RWPE2 (cell line): Measurements from ENCODE around the gene CBLIF.

Source experiments
- ATAC-seq: fragments of 200-7000 bp; cut with Tn5 transposase; 3 replicates; pipeline ENCODE4 v1.9.1; 2021; ENCODE audit warnings: low read depth
- DNase-seq: peaks from one replicate; pipeline ENCODE4 v3.0.0-alpha.2; 2020; ENCODE audit warnings: low spot score
- H3K27ac ChIP-seq: fragments of 450-650 bp; 2 replicates; pipeline ENCODE4 v1.5.1; 2017; ENCODE audit warnings: mild to moderate bottlenecking; ENCODE audit not compliant: poor library complexity, severe bottlenecking
- H3K27me3 ChIP-seq: fragments of 250-450 bp; sonication (Bioruptor Pico); 2 replicates; pipeline ENCODE4 v1.5.1; 2021; ENCODE audit warnings: mild to moderate bottlenecking, moderate library complexity; ENCODE audit not compliant: insufficient read depth, poor library complexity, severe bottlenecking
- H3K36me3 ChIP-seq: fragments of 250-450 bp; sonication (Bioruptor Pico); 2 replicates; pipeline ENCODE4 v1.5.1; 2020; ENCODE audit warnings: low read depth, mild to moderate bottlenecking, moderate library complexity
- H3K4me1 ChIP-seq: fragments of 250-450 bp; sonication (Bioruptor Pico); 2 replicates; pipeline ENCODE4 v1.5.1; 2021; ENCODE audit warnings: mild to moderate bottlenecking, moderate library complexity; ENCODE audit not compliant: insufficient read depth, poor library complexity, severe bottlenecking
- H3K4me3 ChIP-seq: fragments of 250-450 bp; sonication (Bioruptor Pico); 2 replicates; pipeline ENCODE4 v1.5.1; 2021; ENCODE audit warnings: mild to moderate bottlenecking, moderate library complexity; ENCODE audit not compliant: severe bottlenecking
- H3K9me3 ChIP-seq: fragments of 250-450 bp; sonication (Bioruptor Pico); 2 replicates; pipeline ENCODE4 v1.5.1; 2021; ENCODE audit warnings: mild to moderate bottlenecking, moderate library complexity; ENCODE audit not compliant: severe bottlenecking
- TF ChIP-seq, protein P1 (sequence below): fragments of 450-650 bp; IDR thresholded peaks from one replicate; pipeline ENCODE4 v1.5.1; 2017; ENCODE audit warnings: mild to moderate bottlenecking, moderate library complexity; ENCODE audit not compliant: poor library complexity, severe bottlenecking

CBLIF gene

DNA sequence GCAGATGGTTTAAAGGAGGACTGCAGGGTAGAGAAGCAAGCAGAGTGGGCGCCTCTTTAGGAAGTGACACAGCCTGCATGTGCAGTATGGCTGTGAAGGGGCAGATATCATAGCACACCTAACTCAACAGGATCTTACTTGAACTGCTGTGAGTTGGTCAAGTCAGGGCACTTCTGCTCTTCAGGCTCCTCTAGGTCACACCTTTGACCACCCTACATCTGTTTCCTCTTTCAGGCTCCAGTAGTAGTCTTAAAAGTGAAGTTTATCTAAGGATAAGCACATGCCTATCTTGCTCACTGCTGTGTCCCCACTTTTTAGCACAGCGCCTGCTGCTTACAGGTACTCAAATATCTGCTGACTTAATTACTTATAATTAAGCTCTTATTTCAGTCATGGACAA is 41.2 kb downstream of the CBLIF start:
- ATAC-seq, result no peak

DNA sequence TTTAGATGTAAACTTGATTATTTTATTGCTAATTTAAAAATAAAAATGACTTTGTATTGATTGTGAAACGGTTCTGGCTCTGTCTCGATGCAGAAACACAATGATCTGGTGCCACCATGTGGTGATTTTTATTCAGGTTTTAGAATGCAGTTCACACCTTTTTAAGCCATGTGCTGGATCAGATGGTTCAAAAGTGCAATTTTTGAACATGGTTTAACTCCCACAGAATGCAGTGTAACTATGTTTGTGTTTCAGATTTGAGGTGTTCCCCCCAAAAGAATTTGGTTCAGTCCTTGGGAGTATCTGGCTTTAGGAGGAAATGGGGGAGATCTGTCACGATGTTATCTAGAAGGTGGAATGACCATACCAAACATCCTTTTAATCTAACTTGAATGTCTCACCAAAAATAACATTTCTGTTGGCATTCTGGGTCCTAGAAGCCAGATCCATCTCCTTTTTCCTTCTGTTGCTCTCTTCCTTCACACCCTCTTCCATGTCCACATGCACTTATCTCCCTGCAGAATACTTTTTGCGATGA is 42.6 kb downstream of the CBLIF start:
- H3K9me3 ChIP-seq, result no peaks in the 10 kb centered on the region
- TF ChIP-seq, protein P1, sequence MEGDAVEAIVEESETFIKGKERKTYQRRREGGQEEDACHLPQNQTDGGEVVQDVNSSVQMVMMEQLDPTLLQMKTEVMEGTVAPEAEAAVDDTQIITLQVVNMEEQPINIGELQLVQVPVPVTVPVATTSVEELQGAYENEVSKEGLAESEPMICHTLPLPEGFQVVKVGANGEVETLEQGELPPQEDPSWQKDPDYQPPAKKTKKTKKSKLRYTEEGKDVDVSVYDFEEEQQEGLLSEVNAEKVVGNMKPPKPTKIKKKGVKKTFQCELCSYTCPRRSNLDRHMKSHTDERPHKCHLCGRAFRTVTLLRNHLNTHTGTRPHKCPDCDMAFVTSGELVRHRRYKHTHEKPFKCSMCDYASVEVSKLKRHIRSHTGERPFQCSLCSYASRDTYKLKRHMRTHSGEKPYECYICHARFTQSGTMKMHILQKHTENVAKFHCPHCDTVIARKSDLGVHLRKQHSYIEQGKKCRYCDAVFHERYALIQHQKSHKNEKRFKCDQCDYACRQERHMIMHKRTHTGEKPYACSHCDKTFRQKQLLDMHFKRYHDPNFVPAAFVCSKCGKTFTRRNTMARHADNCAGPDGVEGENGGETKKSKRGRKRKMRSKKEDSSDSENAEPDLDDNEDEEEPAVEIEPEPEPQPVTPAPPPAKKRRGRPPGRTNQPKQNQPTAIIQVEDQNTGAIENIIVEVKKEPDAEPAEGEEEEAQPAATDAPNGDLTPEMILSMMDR, result peak; percentile 83
- H3K36me3 ChIP-seq, result peaks cover 41% of the 10 kb centered on the region; the same call in 1 of the 2 replicates
- no peak overlapping the region for H3K27ac ChIP-seq
- peaks cover 4% of the 10 kb centered on the region for H3K4me1 ChIP-seq
- ATAC-seq (peak; percentile 51; the same call in 1 of the 3 replicates), DNase-seq (no peak)
- H3K4me3 ChIP-seq, result no peak overlapping the region
- no peaks in the 10 kb centered on the region for H3K27me3 ChIP-seq

More for the DNA sequence above, 41.2 kb downstream of the CBLIF start:
- DNase-seq, result no peak
- Histone ChIP-seq H3K27me3 (no peaks in the 10 kb centered on the region), H3K36me3 (peaks cover 54% of the 10 kb centered on the region), H3K4me3 (no peak overlapping the region), H3K27ac (no peak overlapping the region), H3K9me3 (no peaks in the 10 kb centered on the region), H3K4me1 (peaks cover 4% of the 10 kb centered on the region)
- TF ChIP-seq, protein P1, result no peak

DNA sequence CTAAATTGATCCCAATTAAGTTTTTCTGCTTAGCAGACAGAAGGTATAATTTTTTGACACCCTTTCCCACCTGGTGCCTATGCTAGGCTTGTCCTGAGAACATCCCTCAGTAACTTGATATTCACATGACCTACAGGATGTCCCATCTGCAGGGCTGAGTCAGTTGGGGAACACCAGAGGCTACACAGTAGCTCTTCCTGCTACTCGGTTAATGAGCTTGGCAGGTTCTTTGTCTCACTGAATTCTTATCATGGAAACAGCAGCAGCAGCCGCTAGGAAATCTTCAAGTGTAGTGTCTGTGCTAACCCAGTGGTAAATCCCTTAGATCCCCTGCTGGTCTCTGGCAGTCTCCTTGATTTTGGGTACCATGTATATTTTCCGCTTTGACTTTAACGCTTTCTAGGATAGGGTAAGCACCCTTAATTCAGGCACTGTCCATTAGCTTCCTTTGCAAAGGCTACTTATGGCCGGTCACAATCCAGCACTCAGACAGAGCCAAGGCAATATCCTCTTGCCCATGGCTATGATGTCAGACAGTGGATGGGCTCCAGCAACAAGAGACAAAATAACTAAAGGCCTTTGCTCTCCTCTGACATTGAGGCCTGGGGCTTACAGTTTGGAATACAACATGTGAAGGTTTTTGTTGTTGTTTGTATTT is 43.2 kb downstream of the CBLIF start:
- H3K4me3 ChIP-seq, result no peak overlapping the region
- peaks cover 4% of the 10 kb centered on the region for H3K4me1 ChIP-seq
- DNase-seq, result no peak
- TF ChIP-seq, protein P1, result no peak
- H3K36me3 ChIP-seq, result peaks cover 35% of the 10 kb centered on the region; the same call in 1 of the 2 replicates
- H3K9me3 ChIP-seq, result no peaks in the 10 kb centered on the region
- H3K27ac ChIP-seq, result no peak overlapping the region
- ATAC-seq, result peak; percentile 45
- no peaks in the 10 kb centered on the region for H3K27me3 ChIP-seq

GRCh38 chr11:59801160-59801706 is 44.1 kb downstream of the CBLIF start:
- H3K4me3 ChIP-seq, result no peak overlapping the region
- TF ChIP-seq, protein P1, result no peak
- H3K27ac ChIP-seq, result no peak overlapping the region
- DNase-seq, result no peak
- peaks cover 27% of the 10 kb centered on the region for H3K36me3 ChIP-seq
- peak; percentile 51; the same call in 1 of the 3 replicates for ATAC-seq
- H3K9me3 ChIP-seq, result no peaks in the 10 kb centered on the region
- no peaks in the 10 kb centered on the region for H3K27me3 ChIP-seq
- H3K4me1 ChIP-seq, result peaks cover 4% of the 10 kb centered on the region
